ENCODE measurements around the gene CLDN14. TPM values are rescaled to one million over a fixed set of nuclear protein-coding genes. Genes with fewer than 3 reads are reported as not detected.
A peak's percentile ranks its signal among the peaks of the same experiment; 100 is the strongest.

Gene CLDN14
- total and polyA plus RNA-seq, 2 experiments from 2014 or later = not detected

GRCh38 chr21:36507397-36508018, 27.6 kb upstream of the CLDN14 start:
- H3K27ac ChIP-seq = no peak overlapping the region
- no peak for DNase-seq (ENCODE audit: low read depth in 1 of 2, low spot score in 1 of 2)
- TF ChIP-seq CTCF (IDR thresholded peaks at IDR 0.05; ENCODE audit: low read depth, low read length) = no peak
- H3K27me3 ChIP-seq = no peaks in the 10 kb centered on the region
- no peak overlapping the region for H3K4me3 ChIP-seq
- no peaks in the 10 kb centered on the region for H3K36me3 ChIP-seq
- H3K4me1 ChIP-seq (ENCODE audit: low read depth) = no peaks in the 10 kb centered on the region
- H3K9me3 ChIP-seq (ENCODE audit: low read depth) = no peaks in the 10 kb centered on the region

GRCh38 chr21:36506482-36506881, 26.6 kb upstream of the CLDN14 start:
- Histone ChIP-seq H3K36me3 (no peaks in the 10 kb centered on the region), H3K4me1 (ENCODE audit: low read depth) (no peaks in the 10 kb centered on the region), H3K27ac (no peak overlapping the region), H3K27me3 (no peaks in the 10 kb centered on the region), H3K9me3 (ENCODE audit: low read depth) (no peaks in the 10 kb centered on the region), H3K4me3 (no peak overlapping the region)
- no peak for DNase-seq (ENCODE audit: low read depth in 1 of 2, low spot score in 1 of 2)
- TF ChIP-seq CTCF (IDR thresholded peaks at IDR 0.05; ENCODE audit: low read depth, low read length) = no peak

- Histone ChIP-seq H3K27me3 (no peaks in the 10 kb centered on the region), H3K9me3 (ENCODE audit: low read depth) (no peaks in the 10 kb centered on the region), H3K4me1 (ENCODE audit: low read depth) (no peaks in the 10 kb centered on the region), H3K36me3 (no peaks in the 10 kb centered on the region), H3K4me3 (no peak overlapping the region), H3K27ac (no peak overlapping the region)
- peak; percentile 85 for TF ChIP-seq CTCF (IDR thresholded peaks at IDR 0.05; ENCODE audit: low read depth, low read length)
- peak; percentile 65 to 68 for DNase-seq (ENCODE audit: low read depth in 1 of 2, low spot score in 1 of 2)
These were observed 24.4 kb upstream of the CLDN14 start for GRCh38 chr21:36504067-36505058.

- DNase-seq (ENCODE audit: low read depth in 1 of 2, low spot score in 1 of 2) = no peak
- Histone ChIP-seq H3K4me3 (no peak overlapping the region), H3K4me1 (ENCODE audit: low read depth) (no peaks in the 10 kb centered on the region), H3K9me3 (ENCODE audit: low read depth) (no peaks in the 10 kb centered on the region), H3K36me3 (no peaks in the 10 kb centered on the region), H3K27ac (no peak overlapping the region), H3K27me3 (no peaks in the 10 kb centered on the region)
- TF ChIP-seq CTCF (IDR thresholded peaks at IDR 0.05; ENCODE audit: low read depth, low read length) = no peak
These were observed 22.4 kb upstream of the CLDN14 start for GRCh38 chr21:36502365-36502764.

GRCh38 chr21:36501589-36501892, 21.6 kb upstream of the CLDN14 start:
- H3K36me3 ChIP-seq = no peaks in the 10 kb centered on the region
- no peak overlapping the region for H3K4me3 ChIP-seq
- H3K27ac ChIP-seq = no peak overlapping the region
- TF ChIP-seq CTCF (IDR thresholded peaks at IDR 0.05; ENCODE audit: low read depth, low read length) = no peak
- H3K9me3 ChIP-seq (ENCODE audit: low read depth) = no peaks in the 10 kb centered on the region
- no peak for DNase-seq (ENCODE audit: low read depth in 1 of 2, low spot score in 1 of 2)
- no peaks in the 10 kb centered on the region for H3K4me1 ChIP-seq (ENCODE audit: low read depth)
- H3K27me3 ChIP-seq = no peaks in the 10 kb centered on the region

Data from cardiac muscle cell (in vitro differentiated cells and primary cell).